Epithelial cell of proximal tubule (primary cell): ENCODE data around the gene NDUFB4. TPM values are rescaled to one million over a fixed set of nuclear protein-coding genes. Genes with fewer than 3 reads are reported as not detected.

Source experiments
- DNase-seq: peaks from one replicate; pipeline ENCODE4 v3.0.0-alpha.2; 2011; ENCODE audit warnings: low read depth
- H3K4me3 ChIP-seq: 2 replicates; pipeline ENCODE4 v1.5.1; 2011; ENCODE audit warnings: low read depth, mild to moderate bottlenecking, low read length
- CTCF ChIP-seq: conservative IDR thresholded peaks from 2 replicates; pipeline ENCODE4 v1.5.1; 2012; ENCODE audit warnings: low read depth, mild to moderate bottlenecking, low read length
- total RNA-seq: library from RNA; depleted of rRNA; stranded (reverse); fragments of >200 nt; gene quantifications from 2 replicates; pipeline ENCODE4 v1.2.3, GENCODE V29; 2015

The NDUFB4 gene
- total RNA-seq, 1 donor from 2014 or later, result 172 TPM

DNA sequence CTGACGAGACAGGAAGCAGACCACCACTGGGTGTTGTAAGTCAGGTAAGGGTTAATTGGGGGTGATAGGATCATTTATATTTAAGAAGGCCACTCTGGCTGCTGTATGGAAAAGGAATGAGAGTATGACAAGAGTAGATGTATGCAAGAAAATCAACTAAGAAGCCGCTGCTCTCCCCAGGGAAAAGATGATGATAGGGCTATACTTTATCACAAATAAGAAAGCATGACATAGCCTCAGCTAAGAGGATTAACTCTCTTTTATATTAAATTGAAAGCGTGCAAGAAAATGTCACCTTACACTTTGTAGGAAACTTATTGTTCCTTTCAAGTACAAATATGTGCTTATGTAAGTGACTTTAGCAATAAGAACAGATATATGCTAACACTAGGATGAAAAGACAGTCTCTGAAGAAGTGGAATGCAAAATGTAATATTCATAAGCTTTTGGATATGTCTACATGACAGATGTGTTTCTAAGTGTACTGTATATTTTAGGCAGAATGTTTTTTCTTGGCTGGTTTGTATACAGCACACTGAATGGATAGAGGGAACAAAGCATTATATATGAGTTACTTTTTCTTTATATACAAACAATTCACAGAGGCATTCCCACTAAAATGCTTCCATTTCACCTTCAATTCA is 8.7 kb upstream of the NDUFB4 start:
- no peak for DNase-seq
- TF ChIP-seq CTCF, result no peak
- no peak overlapping the region for H3K4me3 ChIP-seq

- no peak for DNase-seq
- peak overlapping the region; percentile 75 for H3K4me3 ChIP-seq
- TF ChIP-seq CTCF, result no peak
Observed at GRCh38 chr3:120595788-120596115, 384 bp upstream of the NDUFB4 start.

DNA sequence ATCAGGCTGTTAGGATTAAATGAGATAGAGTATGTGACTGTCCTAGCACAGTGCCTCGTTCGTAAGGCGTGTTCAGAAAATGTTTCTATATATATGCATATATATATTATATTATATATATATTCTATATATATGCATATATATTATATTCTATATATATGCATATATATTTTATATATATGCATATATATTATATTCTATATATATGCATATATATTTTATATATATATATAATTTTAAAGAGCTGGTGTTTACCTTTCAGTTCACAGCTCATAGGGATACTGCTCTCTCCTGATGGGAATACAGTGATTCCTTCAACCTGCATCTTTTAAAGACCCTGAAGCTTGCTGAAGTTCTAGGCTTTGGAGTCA is 702 bp downstream of the NDUFB4 start:
- peak overlapping the region; percentile 75 for H3K4me3 ChIP-seq
- no peak for DNase-seq
- no peak for TF ChIP-seq CTCF

DNA sequence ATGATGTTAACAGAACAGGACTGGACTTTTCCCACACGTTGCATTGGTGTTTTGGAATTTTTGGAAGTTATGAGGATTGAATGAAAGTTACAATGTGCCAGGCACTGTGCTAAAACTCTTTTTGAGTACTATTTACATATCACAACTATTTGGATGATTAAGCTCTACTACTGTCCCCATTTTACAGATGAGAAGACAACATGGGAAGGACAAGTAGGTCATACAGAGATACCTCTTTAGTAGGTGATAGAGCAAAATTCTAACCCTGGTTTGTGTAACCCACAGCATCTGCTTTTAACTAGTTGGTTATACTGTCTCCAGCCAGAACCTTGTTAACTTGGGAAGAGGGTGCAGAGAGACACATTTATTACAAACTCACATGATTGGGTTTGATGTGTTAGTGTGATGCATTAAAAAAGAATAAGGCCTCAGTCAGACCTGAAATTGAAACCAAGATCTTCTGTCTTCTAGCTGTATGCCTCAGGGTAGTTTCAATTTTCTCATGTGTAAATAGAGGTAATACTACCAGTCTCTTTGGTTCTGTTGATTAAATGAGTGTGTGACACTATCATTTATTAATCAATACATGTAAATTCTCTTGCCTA is 1.4 kb downstream of the NDUFB4 start:
- DNase-seq, result no peak
- peak overlapping the region; percentile 75 for H3K4me3 ChIP-seq
- no peak for TF ChIP-seq CTCF

- no peak for TF ChIP-seq CTCF
- DNase-seq, result no peak
- H3K4me3 ChIP-seq, result no peak overlapping the region
Observed at GRCh38 chr3:120599211-120599610, 3.1 kb downstream of the NDUFB4 start.

- H3K4me3 ChIP-seq, result no peak overlapping the region
- no peak for DNase-seq
- TF ChIP-seq CTCF, result no peak
Observed at GRCh38 chr3:120601554-120601953, 5.4 kb downstream of the NDUFB4 start.

GRCh38 chr3:120602682-120603081 is 6.5 kb downstream of the NDUFB4 start:
- no peak for TF ChIP-seq CTCF
- no peak for DNase-seq

More at GRCh38 chr3:120602682-120603081, 6.5 kb downstream of the NDUFB4 start:
- no peak overlapping the region for H3K4me3 ChIP-seq
